ENCODE data around the gene ITM2C. TPM values are rescaled to one million over a fixed set of nuclear protein-coding genes. Genes with fewer than 3 reads are reported as not detected.

ITM2C gene
- total RNA-seq, 4 donors from 2014 or later, result 33.8 to 301 (median 67.6) TPM

GRCh38 chr2:230919240-230919639 is 54.5 kb downstream of the ITM2C start:
- Histone ChIP-seq H3K4me3 (no peak overlapping the region), H3K27ac (no peak overlapping the region), H3K9me3 (no peaks in the 10 kb centered on the region), H3K36me3 (no peaks in the 10 kb centered on the region), H3K4me1 (no peaks in the 10 kb centered on the region), H3K27me3 (no peaks in the 10 kb centered on the region)
- no peak for DNase-seq
- TF ChIP-seq POLR2A (IDR thresholded peaks at IDR 0.05) (no peak), CTCF (IDR thresholded peaks at IDR 0.05) (no peak)
- intact Hi-C loops (cut with DNase I; ENCODE audit: low total_unique reads), result no loop called here

- Histone ChIP-seq H3K27me3 (no peaks in the 10 kb centered on the region), H3K36me3 (no peaks in the 10 kb centered on the region), H3K27ac (no peak overlapping the region), H3K4me1 (no peaks in the 10 kb centered on the region), H3K9me3 (no peaks in the 10 kb centered on the region), H3K4me3 (no peak overlapping the region)
- TF ChIP-seq POLR2A (IDR thresholded peaks at IDR 0.05) (no peak), CTCF (IDR thresholded peaks at IDR 0.05) (no peak)
- no peak for DNase-seq
- intact Hi-C loops (cut with DNase I; ENCODE audit: low total_unique reads), result no loop called here
Observed at GRCh38 chr2:230919681-230920080, 54.9 kb downstream of the ITM2C start.

DNA sequence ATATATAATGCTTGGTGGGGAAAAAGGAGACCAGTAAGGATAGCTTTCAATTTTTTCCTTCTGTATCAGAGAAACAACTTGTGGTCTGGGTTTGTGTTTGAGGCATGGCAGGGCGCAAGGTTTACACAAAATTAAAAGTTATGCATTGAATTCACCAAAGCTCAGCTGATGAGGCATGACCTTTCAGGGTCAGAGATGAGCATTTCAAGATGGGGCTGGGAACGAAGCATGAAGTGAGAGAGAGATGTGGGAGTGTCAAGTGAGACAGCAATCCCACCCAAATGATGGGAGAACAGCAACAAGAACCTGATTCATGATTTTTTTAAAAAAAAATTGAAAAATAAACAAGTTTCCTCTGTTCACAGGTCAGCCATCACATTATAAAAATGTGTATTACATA is 55.4 kb downstream of the ITM2C start:
- intact Hi-C loops (cut with DNase I; ENCODE audit: low total_unique reads), result no loop called here
- Histone ChIP-seq H3K9me3 (no peaks in the 10 kb centered on the region), H3K27me3 (no peaks in the 10 kb centered on the region), H3K27ac (no peak overlapping the region), H3K36me3 (no peaks in the 10 kb centered on the region), H3K4me3 (no peak overlapping the region), H3K4me1 (no peaks in the 10 kb centered on the region)
- TF ChIP-seq CTCF (IDR thresholded peaks at IDR 0.05) (no peak), POLR2A (IDR thresholded peaks at IDR 0.05) (no peak)
- no peak for DNase-seq

DNA sequence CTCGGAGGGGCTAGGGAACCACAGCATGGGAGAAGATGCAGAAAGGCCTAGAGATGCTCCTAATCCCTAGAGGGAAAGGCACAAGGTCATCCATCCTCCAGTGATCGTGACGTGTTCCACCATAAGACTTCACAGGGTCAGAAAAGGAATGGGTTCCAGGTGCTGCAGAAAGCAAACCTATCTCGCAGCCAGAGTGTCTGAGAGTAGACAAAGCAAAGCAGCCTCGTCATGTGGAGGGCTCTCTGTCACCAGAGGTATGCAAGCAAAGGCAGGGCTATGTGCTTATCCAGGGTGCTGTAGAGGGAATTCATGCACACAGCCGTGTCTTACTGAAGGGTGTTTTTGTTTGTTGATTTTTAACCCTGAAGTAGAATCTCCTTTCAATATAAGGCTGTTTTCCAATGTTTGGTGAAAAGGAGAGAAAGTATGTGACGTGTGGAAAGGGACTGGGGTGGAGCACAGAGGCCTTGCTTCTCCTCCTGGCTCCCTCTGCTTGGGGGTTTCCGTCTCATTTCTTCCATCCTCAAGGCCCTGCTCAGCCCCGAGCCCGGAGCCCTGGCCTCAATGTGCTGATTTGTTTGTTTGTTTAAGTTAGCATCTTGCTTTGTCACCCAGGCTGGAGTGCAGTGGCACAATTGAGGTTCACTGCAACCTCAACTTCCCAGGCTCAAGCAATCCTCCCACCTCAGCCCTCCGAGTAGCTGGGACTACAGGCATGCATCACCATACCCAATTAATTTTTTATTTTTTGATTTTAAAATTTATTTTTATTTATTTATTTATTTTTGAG is 57.3 kb downstream of the ITM2C start:
- DNase-seq, result no peak

More for the DNA sequence above, 57.3 kb downstream of the ITM2C start:
- TF ChIP-seq POLR2A (IDR thresholded peaks at IDR 0.05) (no peak), CTCF (IDR thresholded peaks at IDR 0.05) (no peak)
- Histone ChIP-seq H3K4me3 (no peak overlapping the region), H3K36me3 (no peaks in the 10 kb centered on the region), H3K27ac (no peak overlapping the region), H3K4me1 (no peaks in the 10 kb centered on the region), H3K27me3 (no peaks in the 10 kb centered on the region), H3K9me3 (no peaks in the 10 kb centered on the region)
- intact Hi-C loops (cut with DNase I; ENCODE audit: low total_unique reads), result no loop called here

Measured in uterus (tissue), 4 donors.